Tibial artery (tissue), 4 donors: ENCODE results near the gene EREG.

Experiments used
- DNase-seq, 2 donors: peaks; one replicate each; pipeline ENCODE4 v3.0.0-alpha.2; 2019
- H3K27ac ChIP-seq, 2 donors: fragments of 200-600 bp; sonication (generic) in 1 of 2; 1 replicate in 1 of 2; 2 replicates in 1 of 2; pipeline ENCODE4 v1.5.1; 2018 to 2019; ENCODE audit warnings: mild to moderate bottlenecking in 1 of 2
- H3K27me3 ChIP-seq, 2 donors: fragments of 200-600 bp; sonication (generic) in 1 of 2; one replicate each; pipeline versions ENCODE4 v1.5.1 to v1.6.0; 2016 to 2019
- H3K36me3 ChIP-seq, 3 donors: fragments of 200-600 bp; sonication (generic) in 2 of 3; one replicate each; pipeline ENCODE4 v1.5.1; 2016 to 2019; ENCODE audit warnings: mild to moderate bottlenecking in 2 of 3
- H3K4me1 ChIP-seq, 4 donors: fragments of 200-600 bp; sonication (generic) in 2 of 4; 1 replicate in 3 of 4; 2 replicates in 1 of 4; pipeline ENCODE4 v1.5.1; 2016 to 2019
- H3K4me3 ChIP-seq, 2 donors: fragments of 200-600 bp; sonication (generic) in 1 of 2; 1 replicate in 1 of 2; 2 replicates in 1 of 2; pipeline ENCODE4 v1.5.1; 2018 to 2019; ENCODE audit warnings: mild to moderate bottlenecking in 2 of 2
- H3K9me3 ChIP-seq, 3 donors: fragments of 200-600 bp; sonication (generic) in 1 of 3; one replicate each; pipeline ENCODE4 v1.5.1; 2016 to 2019
- intact Hi-C: fragments of 100-400 bp; cut with DNase I; formaldehyde crosslinking; loops from one replicate; pipeline ENCODE4 v1.15.0; 2023; ENCODE audit warnings: low total_unique reads
- TF ChIP-seq, protein P1 (sequence below), 2 experiments: fragments of 200-600 bp in 1 of 2; fragments of 450-650 bp in 1 of 2; IDR thresholded peaks; one replicate each; pipeline ENCODE4 v1.5.1; 2017 to 2019; ENCODE audit warnings: antibody characterized with exemption in 2 of 2, mild to moderate bottlenecking in 1 of 2, moderate library complexity in 1 of 2

Gene EREG

DNA sequence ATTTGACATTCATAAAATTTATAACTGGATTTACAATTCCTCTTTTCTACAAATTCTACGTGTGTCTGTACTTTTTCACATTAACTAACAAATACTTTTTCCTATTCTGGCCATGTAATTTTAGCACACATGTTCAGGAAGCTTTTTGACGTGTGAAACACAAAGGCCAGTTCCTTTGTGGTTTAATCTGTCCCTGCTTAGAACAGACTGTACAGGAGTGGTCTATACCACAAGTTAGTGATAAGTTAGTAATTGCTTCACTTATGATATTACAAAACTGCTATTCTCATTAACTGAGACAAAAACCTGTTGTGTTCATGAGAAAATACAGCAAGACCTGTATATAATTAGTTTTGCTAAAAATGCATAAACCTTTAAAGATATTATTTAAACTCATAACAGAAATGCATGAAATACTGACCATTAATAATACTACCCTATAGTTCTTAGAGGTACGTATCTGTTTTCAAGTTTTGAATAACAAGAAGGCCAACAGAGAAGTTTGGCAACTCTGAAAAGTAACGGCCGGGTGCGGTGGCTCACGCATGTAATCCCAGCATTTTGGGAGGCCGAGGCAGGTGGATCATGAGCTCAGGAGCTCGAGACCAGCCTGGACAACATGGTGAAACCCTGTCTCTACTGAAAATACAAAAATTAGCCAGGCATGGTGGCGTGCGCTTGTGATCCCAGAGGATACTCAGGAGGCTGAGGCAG, 66.3 kb downstream of the EREG start:
- DNase-seq, result no peak
- no peak overlapping the region for H3K4me3 ChIP-seq
- intact Hi-C loops, result no loop called here
- TF ChIP-seq, protein P1, sequence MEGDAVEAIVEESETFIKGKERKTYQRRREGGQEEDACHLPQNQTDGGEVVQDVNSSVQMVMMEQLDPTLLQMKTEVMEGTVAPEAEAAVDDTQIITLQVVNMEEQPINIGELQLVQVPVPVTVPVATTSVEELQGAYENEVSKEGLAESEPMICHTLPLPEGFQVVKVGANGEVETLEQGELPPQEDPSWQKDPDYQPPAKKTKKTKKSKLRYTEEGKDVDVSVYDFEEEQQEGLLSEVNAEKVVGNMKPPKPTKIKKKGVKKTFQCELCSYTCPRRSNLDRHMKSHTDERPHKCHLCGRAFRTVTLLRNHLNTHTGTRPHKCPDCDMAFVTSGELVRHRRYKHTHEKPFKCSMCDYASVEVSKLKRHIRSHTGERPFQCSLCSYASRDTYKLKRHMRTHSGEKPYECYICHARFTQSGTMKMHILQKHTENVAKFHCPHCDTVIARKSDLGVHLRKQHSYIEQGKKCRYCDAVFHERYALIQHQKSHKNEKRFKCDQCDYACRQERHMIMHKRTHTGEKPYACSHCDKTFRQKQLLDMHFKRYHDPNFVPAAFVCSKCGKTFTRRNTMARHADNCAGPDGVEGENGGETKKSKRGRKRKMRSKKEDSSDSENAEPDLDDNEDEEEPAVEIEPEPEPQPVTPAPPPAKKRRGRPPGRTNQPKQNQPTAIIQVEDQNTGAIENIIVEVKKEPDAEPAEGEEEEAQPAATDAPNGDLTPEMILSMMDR (IDR thresholded peaks at IDR 0.05), result no peak
- H3K4me1 ChIP-seq, result no peaks in the 10 kb centered on the region
- no peaks in the 10 kb centered on the region for H3K9me3 ChIP-seq
- no peak overlapping the region for H3K27ac ChIP-seq
- no peaks in the 10 kb centered on the region for H3K36me3 ChIP-seq
- H3K27me3 ChIP-seq, result no peaks in the 10 kb centered on the region

- intact Hi-C loops, result no loop called here
- no peak overlapping the region for H3K4me3 ChIP-seq
- H3K9me3 ChIP-seq, result no peaks in the 10 kb centered on the region
- DNase-seq, result no peak
- H3K27ac ChIP-seq, result no peak overlapping the region
- H3K4me1 ChIP-seq, result no peaks in the 10 kb centered on the region
- H3K27me3 ChIP-seq, result no peaks in the 10 kb centered on the region
- H3K36me3 ChIP-seq, result no peaks in the 10 kb centered on the region
- TF ChIP-seq, protein P1 (IDR thresholded peaks at IDR 0.05), result no peak
These were observed 68.1 kb downstream of the EREG start for GRCh38 chr4:74433043-74433442.

DNA sequence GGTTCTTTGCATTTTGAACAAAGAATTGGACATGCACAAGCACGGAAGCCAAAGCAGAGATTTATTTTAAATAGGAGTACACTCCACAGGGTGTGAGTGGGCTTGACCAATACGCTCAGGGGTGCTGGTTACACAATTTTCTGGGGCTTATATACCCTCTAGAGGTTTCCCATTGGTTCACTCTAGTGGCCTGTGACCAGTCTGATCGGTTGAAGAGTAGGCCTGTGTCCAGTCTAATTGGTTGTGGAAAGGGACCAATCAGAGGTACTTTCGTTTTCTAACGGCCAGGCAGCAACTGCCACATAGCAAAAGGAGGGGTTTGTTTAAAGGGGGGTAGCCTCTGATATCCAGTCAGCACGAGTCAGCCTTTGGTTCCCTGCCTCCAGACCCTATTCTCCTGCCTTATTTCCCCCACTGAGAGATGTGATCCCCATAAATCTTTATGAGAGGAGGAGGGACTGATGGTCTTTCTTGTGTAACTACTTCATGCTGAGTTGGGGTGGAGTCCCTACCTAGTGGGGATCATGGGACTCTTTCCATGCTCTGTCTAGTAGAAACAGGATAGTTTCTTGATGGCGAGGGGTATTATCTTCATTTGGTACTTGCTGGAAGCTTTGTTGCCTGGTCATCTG, 68.7 kb downstream of the EREG start:
- Histone ChIP-seq H3K27me3 (no peaks in the 10 kb centered on the region), H3K27ac (no peak overlapping the region), H3K36me3 (no peaks in the 10 kb centered on the region), H3K4me1 (no peaks in the 10 kb centered on the region), H3K9me3 (no peaks in the 10 kb centered on the region), H3K4me3 (no peak overlapping the region)
- TF ChIP-seq, protein P1 (IDR thresholded peaks at IDR 0.05), result no peak
- intact Hi-C loops, result no loop called here
- DNase-seq, result no peak

DNA sequence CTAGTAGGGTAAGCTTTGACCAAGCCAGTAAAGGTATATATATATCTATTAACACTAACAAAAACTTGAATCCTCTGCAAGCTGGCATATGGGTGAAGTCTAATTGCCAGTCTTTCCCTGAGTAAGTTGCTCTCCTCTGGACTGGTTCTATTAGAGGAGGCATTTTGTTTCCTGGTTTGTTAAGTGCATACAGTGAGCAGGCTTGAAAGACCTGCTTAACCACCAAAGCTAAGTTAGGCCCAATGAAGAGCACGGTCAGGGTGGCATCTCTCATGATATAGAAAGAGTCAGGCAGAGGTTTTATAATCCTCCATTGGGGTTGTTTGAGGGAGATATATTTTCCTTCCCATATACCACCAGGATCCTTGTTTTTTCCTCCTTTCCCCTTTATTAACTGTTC, 70.4 kb downstream of the EREG start:
- Histone ChIP-seq H3K4me3 (no peak overlapping the region), H3K36me3 (no peaks in the 10 kb centered on the region), H3K27me3 (no peaks in the 10 kb centered on the region), H3K27ac (no peak overlapping the region), H3K9me3 (no peaks in the 10 kb centered on the region), H3K4me1 (no peaks in the 10 kb centered on the region)
- intact Hi-C loops, result loop anchor here (5.0 kb wide), 1 partner anchor 317 kb away; no protein-coding TSS in a partner anchor
- TF ChIP-seq, protein P1 (IDR thresholded peaks at IDR 0.05), result no peak
- DNase-seq, result no peak

DNA sequence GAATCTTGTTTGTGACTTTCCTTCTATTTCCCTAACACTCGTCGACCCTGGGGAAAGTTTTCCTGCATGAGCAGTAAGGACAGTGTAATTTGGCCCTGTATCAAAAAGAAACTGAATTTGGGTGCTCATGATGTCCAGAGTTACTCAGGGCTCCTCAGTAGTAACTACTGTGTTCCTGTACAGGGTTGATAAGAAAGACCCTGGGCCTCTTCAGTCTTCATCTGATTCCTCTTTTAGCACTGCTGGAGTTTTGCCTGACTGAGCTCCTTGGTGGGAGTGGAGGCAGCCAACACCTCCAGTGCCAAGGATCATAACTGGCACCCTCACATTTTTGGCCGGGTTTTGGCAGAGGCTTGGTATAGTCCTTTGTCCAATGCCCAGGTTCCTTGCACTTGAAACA, 72.9 kb downstream of the EREG start:
- H3K27ac ChIP-seq, result no peak overlapping the region
- intact Hi-C loops, result loop anchor here (5.0 kb wide), 1 partner anchor 314 kb away; no protein-coding TSS in a partner anchor
- no peaks in the 10 kb centered on the region for H3K27me3 ChIP-seq
- no peak for DNase-seq
- H3K9me3 ChIP-seq, result no peaks in the 10 kb centered on the region
- TF ChIP-seq, protein P1 (IDR thresholded peaks at IDR 0.05), result no peak
- H3K4me3 ChIP-seq, result no peak overlapping the region
- no peaks in the 10 kb centered on the region for H3K4me1 ChIP-seq
- no peaks in the 10 kb centered on the region for H3K36me3 ChIP-seq
